Testis (tissue), 2 donors: ENCODE data around the gene ITPKB.

Experiments used
- CTCF ChIP-seq, 3 experiments: fragments of 450-650 bp in 2 of 3; fragments of 200-600 bp in 1 of 3; sonication (generic) in 1 of 3; IDR thresholded peaks; one replicate each; pipeline ENCODE4 v1.5.1; 2016 to 2019; ENCODE audit warnings: antibody characterized with exemption in 3 of 3, mild to moderate bottlenecking in 2 of 3, moderate library complexity in 1 of 3
- POLR2A ChIP-seq: fragments of 450-650 bp; IDR thresholded peaks from one replicate; pipeline ENCODE4 v1.6.1; 2017; ENCODE audit warnings: antibody characterized with exemption, mild to moderate bottlenecking, moderate library complexity

GRCh38 chr1:226762055-226762454 is 23.0 kb upstream of the ITPKB start:
- TF ChIP-seq CTCF (IDR thresholded peaks at IDR 0.05) (no peak), POLR2A (no peak)
